Neural progenitor cell (in vitro differentiated cells): ENCODE data around the gene FERMT3. TPM values are rescaled to one million over a fixed set of nuclear protein-coding genes. Genes with fewer than 3 reads are reported as not detected.

Experiments used
- DNase-seq: peaks from one replicate; pipeline ENCODE4 v3.0.0-alpha.2; 2016; ENCODE audit warnings: low spot score
- H2AFZ ChIP-seq: fragments of 200-600 bp; sonication (generic); replicated peaks from 2 replicates; pipeline ENCODE4 v1.6.1; 2016; ENCODE audit warnings: antibody characterized with exemption
- H3F3A ChIP-seq: fragments of 200-600 bp; sonication (generic); 2 replicates; pipeline ENCODE4 v1.6.1; 2016; ENCODE audit warnings: antibody characterized with exemption, low read depth
- H3K27ac ChIP-seq: fragments of 200-600 bp; sonication (generic); 2 replicates; pipeline ENCODE4 v1.5.1; 2016; ENCODE audit warnings: mild to moderate bottlenecking
- H3K27me3 ChIP-seq: fragments of 200-600 bp; sonication (generic); 2 replicates; pipeline ENCODE4 v1.6.1; 2016; ENCODE audit warnings: mild to moderate bottlenecking, moderate library complexity
- H3K36me3 ChIP-seq: fragments of 200-600 bp; sonication (generic); 2 replicates; pipeline ENCODE4 v1.5.1; 2016
- H3K4me1 ChIP-seq: fragments of 200-600 bp; sonication (generic); 2 replicates; pipeline ENCODE4 v1.6.1; 2016; ENCODE audit warnings: mixed run types
- H3K4me2 ChIP-seq: fragments of 200-600 bp; sonication (generic); 2 replicates; pipeline ENCODE4 v1.6.1; 2016
- H3K4me3 ChIP-seq: fragments of 200-600 bp; sonication (generic); 2 replicates; pipeline ENCODE4 v1.5.1; 2016
- H3K79me2 ChIP-seq: fragments of 200-600 bp; sonication (generic); 2 replicates; pipeline ENCODE4 v1.6.1; 2016; ENCODE audit warnings: low read depth
- H3K9ac ChIP-seq: fragments of 200-600 bp; sonication (generic); 2 replicates; pipeline ENCODE4 v1.6.1; 2016
- H3K9me3 ChIP-seq: fragments of 200-600 bp; sonication (generic); 2 replicates; pipeline ENCODE4 v1.5.1; 2016; ENCODE audit warnings: low read depth
- H4K20me1 ChIP-seq: fragments of 200-600 bp; sonication (generic); 2 replicates; pipeline ENCODE4 v1.6.1; 2016; ENCODE audit warnings: low read depth
- H3K27ac Mint-ChIP-seq: 3 replicates; pipeline ENCODE4 v1.8.0; 2021; ENCODE audit warnings: mixed read lengths
- H3K27me3 Mint-ChIP-seq: 2 replicates; pipeline ENCODE4 v1.8.0; 2022; ENCODE audit warnings: low read depth, mild to moderate bottlenecking, inconsistent platforms, moderate library complexity, mixed read lengths; ENCODE audit not compliant: insufficient read depth
- H3K36me3 Mint-ChIP-seq: 3 replicates; pipeline ENCODE4 v1.8.0; 2021; ENCODE audit warnings: mixed read lengths
- H3K4me1 Mint-ChIP-seq: 3 replicates; pipeline ENCODE4 v1.8.0; 2021; ENCODE audit warnings: mixed read lengths
- H3K4me3 Mint-ChIP-seq: 3 replicates; pipeline ENCODE4 v1.8.0; 2021; ENCODE audit warnings: mild to moderate bottlenecking, moderate library complexity, mixed read lengths
- H3K9me3 Mint-ChIP-seq: 3 replicates; pipeline ENCODE4 v1.8.0; 2020; ENCODE audit warnings: mixed read lengths
- EZH2 ChIP-seq: fragments of 200-600 bp; sonication (generic); IDR thresholded peaks from 2 replicates; pipeline ENCODE4 v1.6.1; 2017; ENCODE audit warnings: antibody characterized with exemption, mild to moderate bottlenecking, moderate library complexity
- EZH2phosphoT487 ChIP-seq: fragments of 200-600 bp; sonication (generic); IDR thresholded peaks from 2 replicates; pipeline ENCODE4 v1.6.1; 2017; ENCODE audit warnings: antibody characterized with exemption
- total RNA-seq: library from RNA; depleted of rRNA; stranded (reverse); fragments of >200 nt; gene quantifications from 2 replicates; pipeline ENCODE4 v1.2.3, GENCODE V29; 2015; ENCODE audit warnings: low replicate concordance
- TF ChIP-seq, protein P1 (sequence below): fragments of 200-600 bp; sonication (generic); IDR thresholded peaks from 2 replicates; pipeline ENCODE4 v1.5.1; 2017; ENCODE audit warnings: antibody characterized with exemption, mild to moderate bottlenecking

Gene FERMT3
- total RNA-seq, 1 donor from 2014 or later, result not detected

GRCh38 chr11:64266339-64266738 lies 59.8 kb downstream of the FERMT3 start:
- Histone ChIP-seq H3K4me3 (no peak overlapping the region), H3K36me3 (no peaks in the 10 kb centered on the region), H3K4me2 (no peak overlapping the region), H3K27ac (no peak overlapping the region), H3K9me3 (no peaks in the 10 kb centered on the region), H3F3A (peaks cover 28% of the 10 kb centered on the region), H2AFZ (no peak overlapping the region), H3K79me2 (no peaks in the 10 kb centered on the region), H4K20me1 (peaks cover 4% of the 10 kb centered on the region), H3K27me3 (no peaks in the 10 kb centered on the region), H3K4me1 (peaks cover 7% of the 10 kb centered on the region), H3K9ac (no peak overlapping the region)
- H3K36me3 Mint-ChIP-seq, result peaks cover 7% of the 10 kb centered on the region
- H3K9me3 Mint-ChIP-seq, result no peaks in the 10 kb centered on the region
- no peak overlapping the region for H3K27ac Mint-ChIP-seq
- DNase-seq, result no peak
- peaks cover 21% of the 10 kb centered on the region for H3K4me1 Mint-ChIP-seq
- H3K4me3 Mint-ChIP-seq, result peak overlapping the region; percentile 59
- peaks cover 19% of the 10 kb centered on the region for H3K27me3 Mint-ChIP-seq
- no peak for TF ChIP-seq EZH2
- TF ChIP-seq, protein P1, sequence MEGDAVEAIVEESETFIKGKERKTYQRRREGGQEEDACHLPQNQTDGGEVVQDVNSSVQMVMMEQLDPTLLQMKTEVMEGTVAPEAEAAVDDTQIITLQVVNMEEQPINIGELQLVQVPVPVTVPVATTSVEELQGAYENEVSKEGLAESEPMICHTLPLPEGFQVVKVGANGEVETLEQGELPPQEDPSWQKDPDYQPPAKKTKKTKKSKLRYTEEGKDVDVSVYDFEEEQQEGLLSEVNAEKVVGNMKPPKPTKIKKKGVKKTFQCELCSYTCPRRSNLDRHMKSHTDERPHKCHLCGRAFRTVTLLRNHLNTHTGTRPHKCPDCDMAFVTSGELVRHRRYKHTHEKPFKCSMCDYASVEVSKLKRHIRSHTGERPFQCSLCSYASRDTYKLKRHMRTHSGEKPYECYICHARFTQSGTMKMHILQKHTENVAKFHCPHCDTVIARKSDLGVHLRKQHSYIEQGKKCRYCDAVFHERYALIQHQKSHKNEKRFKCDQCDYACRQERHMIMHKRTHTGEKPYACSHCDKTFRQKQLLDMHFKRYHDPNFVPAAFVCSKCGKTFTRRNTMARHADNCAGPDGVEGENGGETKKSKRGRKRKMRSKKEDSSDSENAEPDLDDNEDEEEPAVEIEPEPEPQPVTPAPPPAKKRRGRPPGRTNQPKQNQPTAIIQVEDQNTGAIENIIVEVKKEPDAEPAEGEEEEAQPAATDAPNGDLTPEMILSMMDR, result no peak
- no peak for TF ChIP-seq EZH2phosphoT487

DNA sequence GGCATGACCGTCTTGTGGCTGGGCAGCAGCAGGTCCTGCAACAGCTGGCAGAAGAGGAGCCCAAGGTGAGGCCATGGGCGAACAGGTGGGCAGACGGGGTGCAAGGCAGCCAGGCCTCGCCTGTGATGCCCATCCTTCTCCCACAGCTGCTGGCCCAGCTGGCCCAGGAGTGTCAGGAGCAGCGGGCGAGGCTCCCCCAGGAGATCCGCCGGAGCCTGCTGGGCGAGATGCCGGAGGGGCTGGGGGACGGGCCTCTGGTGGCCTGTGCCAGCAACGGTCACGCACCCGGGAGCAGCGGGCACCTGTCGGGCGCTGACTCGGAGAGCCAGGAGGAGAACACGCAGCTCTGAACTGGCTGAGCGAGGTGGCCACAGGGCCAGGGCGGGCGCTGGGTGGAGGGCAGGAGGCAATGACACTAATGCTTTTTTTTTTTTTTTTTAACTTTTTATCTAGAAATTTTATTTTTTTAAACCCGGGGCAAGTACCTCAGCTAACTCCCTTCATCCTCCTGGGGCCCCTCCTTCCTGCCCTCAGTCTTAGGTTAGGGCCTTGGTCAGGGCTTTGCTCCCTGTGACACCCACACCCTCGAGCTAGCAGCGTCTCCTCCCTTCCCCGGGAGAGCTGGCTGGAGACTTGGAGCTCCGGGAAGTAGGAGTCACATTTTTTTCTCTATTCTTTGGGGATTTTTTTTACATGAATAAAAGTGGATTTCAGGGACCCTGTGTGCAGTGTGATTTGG lies 60.9 kb downstream of the FERMT3 start:
- Mint-ChIP-seq H3K4me1 (peaks cover 28% of the 10 kb centered on the region), H3K4me3 (peak overlapping the region; percentile 95)
- TF ChIP-seq, protein P1, result no peak
- no peak for TF ChIP-seq EZH2phosphoT487
- no peak for TF ChIP-seq EZH2

DNA sequence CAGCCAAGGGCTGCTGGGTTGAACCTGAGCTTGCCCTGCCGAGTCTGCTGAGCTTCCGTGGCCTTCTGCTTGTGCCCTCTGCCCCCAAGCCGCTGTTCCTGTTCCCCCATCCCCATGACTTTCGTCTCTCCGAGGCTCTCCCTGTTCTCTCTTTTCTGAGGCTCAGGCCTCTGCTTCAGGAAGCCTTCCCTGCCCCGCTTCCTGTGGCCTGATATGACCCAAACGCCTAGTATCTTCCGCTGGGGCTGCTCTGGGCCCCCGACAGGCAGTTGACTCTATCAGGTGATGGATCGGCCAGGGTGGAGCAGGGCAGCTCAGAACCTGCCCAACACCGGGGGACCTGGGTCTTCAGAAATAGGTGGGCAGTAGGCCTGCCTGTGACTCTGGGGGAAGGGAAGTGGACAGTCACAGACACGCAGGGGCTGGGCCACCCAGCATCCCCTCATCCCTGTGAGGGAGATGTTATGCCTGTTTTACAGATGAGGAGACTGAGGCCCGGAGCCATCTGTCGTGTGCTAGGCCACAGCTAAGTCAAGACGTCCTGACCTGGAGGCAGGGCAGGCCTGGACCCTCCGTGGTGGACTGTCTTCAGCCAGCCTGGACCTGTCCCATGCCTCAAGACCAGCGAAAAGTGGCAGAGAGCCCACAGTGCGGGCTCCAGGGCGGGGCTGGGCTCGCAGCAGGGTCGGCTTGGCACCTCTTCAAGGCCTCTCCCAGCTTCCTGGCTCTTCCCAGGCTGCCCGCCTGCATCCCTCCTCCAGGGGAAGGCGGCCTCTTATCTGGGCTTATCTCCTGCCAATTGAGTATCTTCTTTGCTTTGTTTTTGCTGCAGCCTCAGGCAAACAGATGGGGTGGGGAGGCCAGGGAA lies 61.7 kb downstream of the FERMT3 start:
- no peaks in the 10 kb centered on the region for H3K27me3 ChIP-seq
- no peaks in the 10 kb centered on the region for H3K79me2 ChIP-seq
- peak overlapping the region; percentile 86 for H3K27ac Mint-ChIP-seq
- no peak for TF ChIP-seq EZH2
- no peak for TF ChIP-seq EZH2phosphoT487
- TF ChIP-seq, protein P1, result no peak
- peak overlapping the region; percentile 95 for H3K4me3 Mint-ChIP-seq
- no peaks in the 10 kb centered on the region for H3K9me3 Mint-ChIP-seq
- peaks cover 12% of the 10 kb centered on the region for H3K4me1 ChIP-seq
- peak overlapping the region; percentile 68 for H3K4me3 ChIP-seq
- H3F3A ChIP-seq, result peaks cover 35% of the 10 kb centered on the region
- no peaks in the 10 kb centered on the region for H3K36me3 ChIP-seq
- DNase-seq, result no peak
- H3K4me2 ChIP-seq, result peak overlapping the region; percentile 91
- no peak overlapping the region for H3K9ac ChIP-seq
- peaks cover 27% of the 10 kb centered on the region for H3K4me1 Mint-ChIP-seq
- H4K20me1 ChIP-seq, result peaks cover 4% of the 10 kb centered on the region
- no peak overlapping the region for H2AFZ ChIP-seq
- H3K36me3 Mint-ChIP-seq, result peaks cover 2% of the 10 kb centered on the region
- H3K27me3 Mint-ChIP-seq, result peaks cover 16% of the 10 kb centered on the region
- no peaks in the 10 kb centered on the region for H3K9me3 ChIP-seq
- peak overlapping the region; percentile 83 for H3K27ac ChIP-seq

More for the DNA sequence above, 60.9 kb downstream of the FERMT3 start:
- Histone ChIP-seq H3K4me2 (no peak overlapping the region), H3F3A (peaks cover 30% of the 10 kb centered on the region), H2AFZ (no peak overlapping the region), H3K4me3 (no peak overlapping the region), H3K4me1 (peaks cover 12% of the 10 kb centered on the region), H3K27me3 (no peaks in the 10 kb centered on the region), H3K9me3 (no peaks in the 10 kb centered on the region), H3K9ac (no peak overlapping the region), H3K27ac (no peak overlapping the region), H3K36me3 (no peaks in the 10 kb centered on the region), H4K20me1 (peaks cover 4% of the 10 kb centered on the region), H3K79me2 (no peaks in the 10 kb centered on the region)
- peaks cover 4% of the 10 kb centered on the region for H3K36me3 Mint-ChIP-seq
- no peak overlapping the region for H3K27ac Mint-ChIP-seq
- DNase-seq, result no peak
- H3K27me3 Mint-ChIP-seq, result peaks cover 16% of the 10 kb centered on the region
- H3K9me3 Mint-ChIP-seq, result no peaks in the 10 kb centered on the region
